Esophagus squamous epithelium (tissue), 4 donors: ENCODE measurements around the gene KCNH1.

ENCODE experiments used
- POLR2A ChIP-seq, 4 donors: fragments of 450-650 bp; IDR thresholded peaks; one replicate each; pipeline ENCODE4 v1.6.1; 2017; ENCODE audit warnings: antibody characterized with exemption in 4 of 4, mild to moderate bottlenecking in 4 of 4, moderate library complexity in 3 of 4
- TF ChIP-seq, protein P1 (sequence below), 6 experiments: fragments of 450-650 bp in 4 of 6; fragments of 200-600 bp in 2 of 6; sonication (generic) in 2 of 6; IDR thresholded peaks; one replicate each; pipeline ENCODE4 v1.5.1; 2016 to 2019; ENCODE audit warnings: antibody characterized with exemption in 6 of 6, mild to moderate bottlenecking in 4 of 6, moderate library complexity in 4 of 6

DNA sequence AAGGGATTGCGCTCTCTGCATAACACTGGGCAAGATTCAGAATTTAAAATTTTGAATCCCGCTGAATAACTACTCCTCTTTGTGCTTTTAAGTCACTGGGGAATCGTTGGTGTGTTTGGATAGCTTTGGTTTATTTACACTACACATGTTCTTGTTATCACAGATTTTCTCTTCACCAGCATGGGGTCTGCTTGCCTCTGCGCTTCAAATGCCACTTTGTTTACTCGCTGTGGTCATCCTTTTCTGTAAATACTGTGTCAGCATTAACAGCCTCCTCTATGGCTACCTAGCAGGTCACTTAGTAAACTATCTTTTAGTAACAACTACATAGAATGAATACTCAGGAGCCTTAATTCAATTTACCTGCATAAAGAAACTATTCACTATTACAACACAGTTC is 14.4 kb upstream of the KCNH1 start:
- TF ChIP-seq, protein P1, sequence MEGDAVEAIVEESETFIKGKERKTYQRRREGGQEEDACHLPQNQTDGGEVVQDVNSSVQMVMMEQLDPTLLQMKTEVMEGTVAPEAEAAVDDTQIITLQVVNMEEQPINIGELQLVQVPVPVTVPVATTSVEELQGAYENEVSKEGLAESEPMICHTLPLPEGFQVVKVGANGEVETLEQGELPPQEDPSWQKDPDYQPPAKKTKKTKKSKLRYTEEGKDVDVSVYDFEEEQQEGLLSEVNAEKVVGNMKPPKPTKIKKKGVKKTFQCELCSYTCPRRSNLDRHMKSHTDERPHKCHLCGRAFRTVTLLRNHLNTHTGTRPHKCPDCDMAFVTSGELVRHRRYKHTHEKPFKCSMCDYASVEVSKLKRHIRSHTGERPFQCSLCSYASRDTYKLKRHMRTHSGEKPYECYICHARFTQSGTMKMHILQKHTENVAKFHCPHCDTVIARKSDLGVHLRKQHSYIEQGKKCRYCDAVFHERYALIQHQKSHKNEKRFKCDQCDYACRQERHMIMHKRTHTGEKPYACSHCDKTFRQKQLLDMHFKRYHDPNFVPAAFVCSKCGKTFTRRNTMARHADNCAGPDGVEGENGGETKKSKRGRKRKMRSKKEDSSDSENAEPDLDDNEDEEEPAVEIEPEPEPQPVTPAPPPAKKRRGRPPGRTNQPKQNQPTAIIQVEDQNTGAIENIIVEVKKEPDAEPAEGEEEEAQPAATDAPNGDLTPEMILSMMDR (IDR thresholded peaks at IDR 0.05) = no peak
- no peak for TF ChIP-seq POLR2A (IDR thresholded peaks at IDR 0.05)
